ENCODE results near the gene EIF2AK3.
"Not testable (repeated sequence)": the region's sequence is repeated elsewhere in the genome, so short reads cannot be mapped to it uniquely, and the experiment has no call there.

Gene EIF2AK3

DNA sequence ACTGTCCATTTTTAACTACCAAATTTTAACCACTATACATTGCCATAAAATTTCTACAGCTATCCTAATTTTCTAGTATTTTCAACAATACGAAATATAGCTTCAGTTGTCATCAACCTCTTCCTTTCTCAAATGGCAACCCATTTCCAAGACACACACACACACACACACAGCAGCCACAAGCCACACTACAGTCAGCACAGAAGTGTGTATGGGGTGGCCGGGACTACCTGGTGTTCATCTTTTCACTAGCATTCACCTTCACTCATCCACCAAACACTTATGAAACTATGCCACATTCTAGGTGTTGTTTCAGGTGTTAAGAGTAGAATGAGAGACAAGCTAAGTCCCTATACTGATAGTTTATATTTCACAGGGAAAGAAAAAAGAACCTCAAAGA, 62.9 kb downstream of the EIF2AK3 start:
- peaks cover 26% of the 10 kb centered on the region for H3K4me1 ChIP-seq (ENCODE audit: control insufficient read depth, insufficient read depth, low read length)
- no peak overlapping the region for H3K9ac ChIP-seq (ENCODE audit: low read depth, low read length)
- H3K36me3 ChIP-seq (ENCODE audit: control insufficient read depth, insufficient read depth, low read length): peaks cover 22% of the 10 kb centered on the region
- H3K27me3 ChIP-seq (ENCODE audit: control insufficient read depth, insufficient read depth, low read length): no peaks in the 10 kb centered on the region
- no peak overlapping the region for H3K4me3 ChIP-seq (ENCODE audit: low read depth, low read length)
- H3K27ac ChIP-seq (ENCODE audit: low read depth, low read length): no peak overlapping the region
- no peaks in the 10 kb centered on the region for H3K9me3 ChIP-seq (ENCODE audit: control insufficient read depth, insufficient read depth, low read length)

DNA sequence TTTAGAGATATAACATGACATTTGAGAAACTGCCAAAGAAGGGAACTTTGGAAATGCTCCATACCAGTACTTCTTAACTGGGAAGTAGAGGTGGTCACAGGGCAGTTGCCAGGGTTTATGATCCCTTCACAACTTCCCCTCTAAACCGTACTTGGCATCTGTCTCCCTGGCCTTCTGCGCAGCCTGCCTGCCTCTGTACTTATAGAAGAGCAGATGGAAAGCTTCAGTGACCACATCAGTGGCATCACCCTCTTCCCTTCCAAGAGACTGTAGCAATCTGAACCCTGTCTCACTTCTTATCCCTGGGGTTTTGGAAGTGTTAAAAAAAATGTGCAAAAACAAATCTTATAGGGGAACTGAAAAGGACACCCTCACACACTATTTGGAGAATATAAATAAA, 64.1 kb downstream of the EIF2AK3 start:
- H3K9ac ChIP-seq (ENCODE audit: low read depth, low read length): no peak overlapping the region
- H3K4me1 ChIP-seq (ENCODE audit: control insufficient read depth, insufficient read depth, low read length): peaks cover 26% of the 10 kb centered on the region
- H3K9me3 ChIP-seq (ENCODE audit: control insufficient read depth, insufficient read depth, low read length): no peaks in the 10 kb centered on the region
- no peak overlapping the region for H3K4me3 ChIP-seq (ENCODE audit: low read depth, low read length)
- H3K36me3 ChIP-seq (ENCODE audit: control insufficient read depth, insufficient read depth, low read length): peaks cover 29% of the 10 kb centered on the region
- peak overlapping the region; percentile 57 for H3K27ac ChIP-seq (ENCODE audit: low read depth, low read length)
- no peaks in the 10 kb centered on the region for H3K27me3 ChIP-seq (ENCODE audit: control insufficient read depth, insufficient read depth, low read length)

DNA sequence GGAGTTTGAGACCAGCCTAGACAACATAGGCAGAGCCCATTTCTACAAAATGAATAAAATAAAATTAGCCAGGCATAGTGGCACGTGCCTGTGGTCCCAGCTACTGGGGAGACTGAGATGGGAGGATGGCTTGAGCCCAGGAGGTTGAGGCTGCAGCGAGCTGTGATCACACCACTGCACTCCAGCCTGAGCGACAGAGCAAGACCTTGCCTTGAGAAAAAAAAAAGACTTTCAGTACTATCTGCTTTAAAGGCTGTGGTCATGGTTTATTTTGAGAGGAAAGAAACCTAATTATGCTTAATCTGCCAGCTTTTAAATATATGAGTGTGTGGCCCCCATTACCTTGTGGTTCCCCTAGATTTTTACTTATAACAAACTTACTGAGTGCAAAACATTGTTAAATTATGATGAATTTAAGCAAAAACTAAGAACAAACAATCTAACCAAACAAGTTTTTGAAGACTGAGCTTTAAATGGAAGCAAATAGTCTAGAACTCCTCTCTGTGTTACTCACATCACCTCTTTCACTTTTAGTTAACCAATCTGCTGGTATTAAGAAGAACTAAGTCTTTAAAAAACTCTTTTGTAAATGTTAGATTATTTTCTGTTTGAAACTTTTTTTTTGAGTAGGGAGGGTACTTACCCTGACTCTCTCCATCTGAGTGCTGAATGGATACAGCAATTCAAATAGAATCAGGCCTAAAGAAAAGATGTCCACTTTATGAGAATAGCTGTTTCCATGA, 65.4 kb downstream of the EIF2AK3 start:
- H3K9me3 ChIP-seq (ENCODE audit: control insufficient read depth, insufficient read depth, low read length): no peaks in the 10 kb centered on the region
- no peaks in the 10 kb centered on the region for H3K27me3 ChIP-seq (ENCODE audit: control insufficient read depth, insufficient read depth, low read length)
- no peak overlapping the region for H3K27ac ChIP-seq (ENCODE audit: low read depth, low read length)
- peaks cover 42% of the 10 kb centered on the region for H3K36me3 ChIP-seq (ENCODE audit: control insufficient read depth, insufficient read depth, low read length)
- no peak overlapping the region for H3K9ac ChIP-seq (ENCODE audit: low read depth, low read length)
- H3K4me1 ChIP-seq (ENCODE audit: control insufficient read depth, insufficient read depth, low read length): peaks cover 26% of the 10 kb centered on the region
- H3K4me3 ChIP-seq (ENCODE audit: low read depth, low read length): no peak overlapping the region

DNA sequence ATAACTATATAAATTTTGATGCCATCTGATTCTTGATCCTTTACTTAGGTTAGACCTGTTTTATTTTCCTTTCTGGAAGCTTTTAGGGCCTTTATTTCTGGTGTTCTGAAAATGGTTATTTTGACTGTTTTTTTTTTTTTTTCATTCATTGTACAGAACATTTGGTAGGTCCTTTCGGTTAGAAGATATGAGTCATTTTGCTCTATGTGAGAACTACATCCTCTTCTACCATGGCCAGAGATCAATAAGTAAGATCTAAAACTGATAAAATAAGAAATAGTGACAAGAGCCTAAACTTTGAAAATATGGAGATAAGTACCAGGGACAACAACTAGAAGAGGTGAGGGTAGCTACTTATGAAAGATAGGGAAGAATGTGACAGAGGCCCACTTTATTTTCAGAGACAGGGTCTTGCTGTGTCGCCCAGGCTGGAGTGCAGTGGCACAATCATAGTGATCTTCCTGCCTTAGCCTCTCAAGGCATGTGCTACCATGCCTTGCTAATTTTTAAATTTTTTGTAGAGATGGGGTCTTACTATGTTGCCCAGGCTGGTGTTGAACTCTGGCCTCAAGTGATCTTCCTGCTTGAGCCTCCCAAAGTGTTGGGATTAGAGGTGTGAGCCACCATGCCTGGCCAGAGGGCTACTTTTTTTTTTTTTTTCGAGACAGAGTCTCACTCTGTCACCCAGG, 66.5 kb downstream of the EIF2AK3 start:
- Histone ChIP-seq H3K9me3 (ENCODE audit: control insufficient read depth, insufficient read depth, low read length) (no peaks in the 10 kb centered on the region), H3K27ac (ENCODE audit: low read depth, low read length) (no peak overlapping the region), H3K4me3 (ENCODE audit: low read depth, low read length) (no peak overlapping the region), H3K36me3 (ENCODE audit: control insufficient read depth, insufficient read depth, low read length) (peaks cover 43% of the 10 kb centered on the region), H3K27me3 (ENCODE audit: control insufficient read depth, insufficient read depth, low read length) (no peaks in the 10 kb centered on the region), H3K4me1 (ENCODE audit: control insufficient read depth, insufficient read depth, low read length) (peaks cover 26% of the 10 kb centered on the region), H3K9ac (ENCODE audit: low read depth, low read length) (no peak overlapping the region)

DNA sequence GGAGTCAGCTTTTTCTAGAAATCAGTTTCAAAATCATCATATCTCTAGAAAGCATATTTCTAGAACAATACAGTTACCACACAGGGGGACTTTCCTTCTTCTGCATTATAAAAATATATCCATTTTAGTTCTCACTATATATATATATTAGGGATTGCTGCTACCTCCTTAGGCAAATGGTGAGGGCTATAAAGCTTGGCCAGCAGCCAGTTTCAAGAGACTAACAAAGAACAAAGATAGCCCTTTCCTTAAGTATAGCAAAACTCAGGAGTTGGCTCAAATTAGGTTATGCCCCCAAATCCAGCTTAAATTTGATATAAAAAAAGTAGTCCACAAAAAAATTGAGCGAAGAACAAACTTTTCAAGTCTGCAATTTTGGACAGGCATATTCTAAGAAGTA, 70.0 kb downstream of the EIF2AK3 start:
- Histone ChIP-seq H3K9me3 (ENCODE audit: control insufficient read depth, insufficient read depth, low read length) (no peaks in the 10 kb centered on the region), H3K36me3 (ENCODE audit: control insufficient read depth, insufficient read depth, low read length) (peaks cover 43% of the 10 kb centered on the region), H3K9ac (ENCODE audit: low read depth, low read length) (no peak overlapping the region), H3K4me3 (ENCODE audit: low read depth, low read length) (no peak overlapping the region), H3K27ac (ENCODE audit: low read depth, low read length) (no peak overlapping the region), H3K27me3 (ENCODE audit: control insufficient read depth, insufficient read depth, low read length) (no peaks in the 10 kb centered on the region), H3K4me1 (ENCODE audit: control insufficient read depth, insufficient read depth, low read length) (peaks cover 11% of the 10 kb centered on the region)

DNA sequence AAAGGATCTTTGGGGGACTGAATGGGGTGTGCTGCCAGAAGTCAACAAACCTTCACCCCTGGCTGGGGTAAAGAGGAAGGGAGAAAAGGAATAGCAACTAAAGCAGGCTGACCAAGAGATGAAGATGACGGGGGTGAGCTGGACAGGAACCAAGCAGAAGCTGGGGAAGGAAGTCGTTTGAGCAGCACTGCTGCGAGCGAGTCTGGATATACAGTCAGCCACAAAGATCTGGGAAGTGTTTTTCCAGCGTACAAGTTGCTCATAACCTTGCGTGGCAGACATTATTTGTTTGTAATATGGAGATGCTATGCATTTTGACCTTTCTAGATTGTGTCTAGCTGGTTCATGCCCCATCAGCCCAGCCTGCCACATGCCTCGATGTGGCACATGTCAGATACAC, 71.2 kb downstream of the EIF2AK3 start:
- H3K27me3 ChIP-seq (ENCODE audit: control insufficient read depth, insufficient read depth, low read length): no peaks in the 10 kb centered on the region
- no peak overlapping the region for H3K4me3 ChIP-seq (ENCODE audit: low read depth, low read length)
- H3K27ac ChIP-seq (ENCODE audit: low read depth, low read length): no peak overlapping the region
- H3K9me3 ChIP-seq (ENCODE audit: control insufficient read depth, insufficient read depth, low read length): no peaks in the 10 kb centered on the region
- H3K36me3 ChIP-seq (ENCODE audit: control insufficient read depth, insufficient read depth, low read length): peaks cover 37% of the 10 kb centered on the region
- H3K4me1 ChIP-seq (ENCODE audit: control insufficient read depth, insufficient read depth, low read length): peaks cover 7% of the 10 kb centered on the region; the same call in 1 of the 2 replicates
- no peak overlapping the region for H3K9ac ChIP-seq (ENCODE audit: low read depth, low read length)

DNA sequence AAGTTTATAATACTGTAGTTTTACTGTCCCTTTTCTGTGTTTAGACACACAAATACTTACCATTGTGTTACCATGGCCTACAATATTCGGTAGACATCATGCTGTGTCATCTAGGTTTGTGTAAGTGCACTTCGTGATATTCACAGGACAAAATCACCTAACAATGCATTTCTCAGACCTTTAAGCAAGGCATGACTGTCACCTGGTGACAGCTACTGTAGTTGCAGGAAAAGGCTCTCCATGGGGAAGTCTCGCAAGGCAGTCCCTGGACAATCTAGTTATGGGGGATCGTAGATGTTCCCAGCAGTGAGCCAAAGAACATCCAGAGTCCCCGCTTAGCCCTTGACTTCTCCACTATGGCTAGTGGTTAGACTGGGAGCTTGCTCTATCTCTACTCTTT, 73.1 kb downstream of the EIF2AK3 start:
- no peak overlapping the region for H3K9ac ChIP-seq (ENCODE audit: low read depth, low read length)
- H3K4me3 ChIP-seq (ENCODE audit: low read depth, low read length): no peak overlapping the region
- no peaks in the 10 kb centered on the region for H3K27me3 ChIP-seq (ENCODE audit: control insufficient read depth, insufficient read depth, low read length)
- peaks cover 9% of the 10 kb centered on the region for H3K4me1 ChIP-seq (ENCODE audit: control insufficient read depth, insufficient read depth, low read length)
- peaks cover 24% of the 10 kb centered on the region for H3K36me3 ChIP-seq (ENCODE audit: control insufficient read depth, insufficient read depth, low read length)
- no peak overlapping the region for H3K27ac ChIP-seq (ENCODE audit: low read depth, low read length)
- H3K9me3 ChIP-seq (ENCODE audit: control insufficient read depth, insufficient read depth, low read length): no peaks in the 10 kb centered on the region

DNA sequence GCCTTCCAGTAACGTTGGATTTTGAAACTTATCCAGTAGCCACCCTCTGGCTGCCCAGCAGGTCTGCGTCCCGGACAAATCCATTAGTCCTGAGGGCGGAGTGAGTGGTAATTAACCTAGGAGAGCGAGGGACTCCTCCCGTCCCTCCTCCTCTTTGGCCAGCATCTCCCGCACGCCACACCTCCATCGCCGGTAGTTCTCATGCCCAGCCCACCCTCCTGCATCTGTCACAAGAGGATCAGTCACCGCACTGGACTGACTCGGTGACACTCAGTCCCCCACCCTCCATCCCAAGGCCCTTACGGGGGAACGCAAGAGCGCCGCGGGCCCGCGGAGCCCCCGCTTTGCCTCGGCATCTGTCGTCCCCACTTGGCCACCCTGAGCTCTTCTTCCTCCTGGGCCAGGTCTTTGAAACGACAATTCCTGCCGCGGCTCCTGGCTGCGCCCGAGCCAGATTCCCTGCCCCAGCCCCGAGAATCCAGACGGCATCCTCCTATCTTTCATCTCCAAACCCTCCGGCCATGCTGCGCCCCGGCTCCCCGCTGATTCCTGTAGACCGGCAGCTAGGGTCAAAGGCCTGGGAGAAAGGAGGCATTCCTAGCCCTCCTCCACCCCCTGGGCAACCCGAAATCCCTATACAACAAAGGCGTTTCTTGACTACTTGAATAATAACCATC, 77.5 kb downstream of the EIF2AK3 start:
- H3K36me3 ChIP-seq (ENCODE audit: control insufficient read depth, insufficient read depth, low read length): no peaks in the 10 kb centered on the region
- peaks cover 9% of the 10 kb centered on the region for H3K4me1 ChIP-seq (ENCODE audit: control insufficient read depth, insufficient read depth, low read length)
- H3K9ac ChIP-seq (ENCODE audit: low read depth, low read length): no peak overlapping the region
- peak overlapping the region; percentile 71 for H3K27ac ChIP-seq (ENCODE audit: low read depth, low read length)
- no peaks in the 10 kb centered on the region for H3K9me3 ChIP-seq (ENCODE audit: control insufficient read depth, insufficient read depth, low read length)
- H3K27me3 ChIP-seq (ENCODE audit: control insufficient read depth, insufficient read depth, low read length): no peaks in the 10 kb centered on the region
- peak overlapping the region; percentile 54 for H3K4me3 ChIP-seq (ENCODE audit: low read depth, low read length)

DNA sequence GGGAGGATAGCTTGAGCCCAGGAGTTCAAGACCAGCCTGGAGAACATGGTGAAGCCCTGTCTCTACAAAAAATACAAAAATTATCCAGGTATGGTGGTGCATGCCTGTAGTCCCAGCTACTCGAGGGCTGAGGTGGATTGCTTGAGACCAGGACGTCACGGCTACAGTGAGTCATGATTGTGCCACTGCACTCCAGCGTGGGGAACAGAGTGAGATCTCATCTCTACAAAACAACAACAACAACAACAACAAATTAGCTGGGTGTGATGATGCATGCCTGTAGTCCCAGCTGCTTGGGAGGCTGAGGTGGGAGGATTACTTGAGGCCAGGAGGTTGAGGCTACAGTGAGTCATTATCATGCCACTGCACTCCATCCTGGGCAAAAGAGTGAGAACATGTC, 81.0 kb downstream of the EIF2AK3 start:
- H3K27me3 ChIP-seq (ENCODE audit: control insufficient read depth, insufficient read depth, low read length); H3K9ac ChIP-seq (ENCODE audit: low read depth, low read length); H3K36me3 ChIP-seq (ENCODE audit: control insufficient read depth, insufficient read depth, low read length); H3K4me1 ChIP-seq (ENCODE audit: control insufficient read depth, insufficient read depth, low read length); H3K4me3 ChIP-seq (ENCODE audit: low read depth, low read length); H3K9me3 ChIP-seq (ENCODE audit: control insufficient read depth, insufficient read depth, low read length); H3K27ac ChIP-seq (ENCODE audit: low read depth, low read length): not testable (repeated sequence)

DNA sequence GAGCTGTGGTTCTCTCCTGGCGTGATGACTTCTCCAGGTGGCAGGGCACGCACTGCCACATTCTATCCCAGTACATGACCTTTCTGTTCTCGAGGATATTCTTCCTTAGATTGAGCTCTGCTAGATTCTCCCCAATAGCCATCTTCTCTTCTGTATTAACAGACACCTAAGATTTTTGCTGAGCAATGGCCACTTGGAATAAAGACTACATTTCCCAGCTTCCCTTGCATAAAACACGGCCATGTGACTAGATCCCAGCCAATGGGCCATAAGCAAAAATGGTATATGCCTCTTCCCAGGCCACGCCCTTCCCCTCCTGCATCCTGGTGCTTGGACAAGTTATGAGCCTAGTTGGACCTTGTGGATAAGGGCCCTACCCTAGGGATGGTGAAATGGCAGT, 82.1 kb downstream of the EIF2AK3 start:
- H3K36me3 ChIP-seq (ENCODE audit: control insufficient read depth, insufficient read depth, low read length): no peaks in the 10 kb centered on the region
- no peak overlapping the region for H3K27ac ChIP-seq (ENCODE audit: low read depth, low read length)
- no peak overlapping the region for H3K4me3 ChIP-seq (ENCODE audit: low read depth, low read length)
- no peaks in the 10 kb centered on the region for H3K27me3 ChIP-seq (ENCODE audit: control insufficient read depth, insufficient read depth, low read length)
- no peak overlapping the region for H3K9ac ChIP-seq (ENCODE audit: low read depth, low read length)
- peaks cover 1% of the 10 kb centered on the region; the same call in 1 of the 2 replicates for H3K4me1 ChIP-seq (ENCODE audit: control insufficient read depth, insufficient read depth, low read length)
- H3K9me3 ChIP-seq (ENCODE audit: control insufficient read depth, insufficient read depth, low read length): no peaks in the 10 kb centered on the region

DNA sequence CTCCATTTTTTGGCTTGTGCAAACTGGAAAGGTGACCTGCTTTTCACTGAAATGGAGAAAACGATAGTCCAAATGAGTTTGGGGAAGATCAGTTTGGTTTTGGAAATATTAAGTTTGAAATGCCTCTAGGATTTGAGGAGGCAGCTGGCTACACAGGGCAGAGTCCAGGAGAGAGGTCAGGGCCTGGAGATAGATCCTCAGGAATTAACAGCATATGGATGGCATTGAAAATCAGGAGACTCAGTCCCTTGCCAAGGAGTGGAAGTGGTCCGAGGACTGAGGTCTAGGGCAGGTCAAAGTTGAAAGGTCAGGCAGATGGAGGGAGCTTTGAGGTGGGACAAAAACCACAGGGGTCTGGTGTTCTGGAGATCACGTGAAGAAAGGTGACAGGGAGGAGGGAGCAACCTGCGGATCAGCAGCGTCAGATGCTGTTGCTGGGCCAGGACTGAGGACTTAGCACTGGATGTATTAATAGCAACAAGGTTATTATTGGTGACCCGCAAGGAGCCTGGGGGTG, 83.7 kb downstream of the EIF2AK3 start:
- Histone ChIP-seq H3K27me3 (ENCODE audit: control insufficient read depth, insufficient read depth, low read length) (no peaks in the 10 kb centered on the region), H3K27ac (ENCODE audit: low read depth, low read length) (no peak overlapping the region), H3K4me3 (ENCODE audit: low read depth, low read length) (no peak overlapping the region), H3K9ac (ENCODE audit: low read depth, low read length) (no peak overlapping the region), H3K9me3 (ENCODE audit: control insufficient read depth, insufficient read depth, low read length) (no peaks in the 10 kb centered on the region), H3K36me3 (ENCODE audit: control insufficient read depth, insufficient read depth, low read length) (no peaks in the 10 kb centered on the region), H3K4me1 (ENCODE audit: control insufficient read depth, insufficient read depth, low read length) (no peaks in the 10 kb centered on the region)
